AG20443 (cell line): ENCODE measurements around the gene SHE.
A peak's percentile ranks its signal among the peaks of the same experiment; 100 is the strongest.
"Not testable (repeated sequence)": the region's sequence is repeated elsewhere in the genome, so short reads cannot be mapped to it uniquely, and the experiment has no call there.

Source experiments
- DNase-seq: peaks from one replicate; pipeline ENCODE4 v3.0.0; 2012; ENCODE audit warnings: low spot score, mixed read lengths

The SHE gene

GRCh38 chr1:154502066-154502743 lies at the start of gene SHE, which contains the start of gene TDRD10:
Gene SHE, minus strand, starts transcription at chr1:154502412. Its CDS starts 386 bp downstream, at chr1:154502026.
Gene TDRD10, plus strand, starts transcription at chr1:154502219. Its CDS starts 4,685 bp downstream, at chr1:154506904.
- peak; percentile 43 for DNase-seq

- no peak for DNase-seq
Measured at GRCh38 chr1:154551474-154551873, 49.3 kb upstream of the SHE start.

DNA sequence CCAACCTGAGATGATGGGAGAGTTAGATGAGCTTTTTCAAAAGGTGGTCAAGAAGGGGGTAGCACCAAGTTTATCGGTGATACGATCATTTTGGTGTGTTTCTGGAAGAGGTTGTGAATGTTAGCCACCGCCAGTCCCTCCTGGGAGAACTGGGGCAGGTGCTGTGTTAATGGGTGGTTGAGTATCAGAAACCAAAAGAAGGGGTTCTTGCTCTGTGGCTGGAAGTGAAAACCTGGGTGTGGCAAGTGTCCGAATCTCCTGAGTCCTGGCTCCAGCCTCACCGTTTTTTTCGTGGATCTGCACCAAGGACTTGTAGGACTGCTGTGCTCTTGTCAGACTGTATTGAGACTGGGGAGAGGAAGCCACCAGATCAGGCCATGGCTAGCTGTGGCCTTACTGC lies 48.4 kb upstream of the SHE start:
- DNase-seq = no peak

DNA sequence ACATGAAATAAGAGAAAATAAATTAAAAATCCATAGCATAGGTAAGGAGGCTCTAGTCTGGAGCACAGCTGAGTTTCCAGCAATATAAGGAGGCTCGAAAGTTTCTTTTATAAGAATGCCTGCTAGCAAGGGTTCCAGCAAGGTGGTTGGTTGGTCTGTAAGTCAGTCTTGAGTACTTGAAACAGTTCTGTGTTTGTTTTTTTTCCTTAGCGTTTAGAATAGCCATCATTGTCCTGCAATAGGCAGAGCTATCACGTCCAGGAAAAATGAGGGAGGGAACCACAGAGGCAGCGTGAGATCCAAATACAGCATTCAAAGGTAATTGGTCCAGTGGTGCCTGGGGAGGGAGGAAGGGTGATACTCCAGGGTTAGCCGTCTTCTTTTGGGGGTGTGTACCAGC lies 47.9 kb upstream of the SHE start:
- DNase-seq = no peak

DNA sequence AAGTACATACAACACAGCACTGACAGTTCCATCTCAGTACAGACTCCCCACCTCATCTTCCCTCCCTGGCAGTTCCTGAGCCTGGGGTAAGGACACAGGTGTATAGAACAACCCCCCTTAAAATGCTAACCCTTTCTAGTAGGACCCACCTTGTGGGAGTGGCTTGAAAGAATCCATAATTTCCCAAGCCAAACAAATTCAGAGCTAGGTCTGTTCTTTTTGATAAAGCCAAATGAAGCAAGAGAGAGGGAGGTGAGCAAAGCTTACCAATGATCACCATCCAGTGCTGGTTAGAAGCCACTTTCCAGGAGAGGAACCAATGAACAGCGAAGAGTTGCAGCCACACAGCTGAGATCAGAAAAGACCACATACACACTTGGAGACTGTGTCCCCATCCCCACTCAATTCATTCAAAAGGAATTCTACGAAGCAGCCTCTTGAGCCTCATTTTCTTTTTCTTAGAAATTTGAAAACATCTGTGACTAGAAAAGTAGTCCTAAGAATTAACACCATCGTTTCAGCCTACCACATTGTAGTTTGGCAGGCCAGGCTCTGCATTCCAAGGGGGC lies 47.1 kb upstream of the SHE start:
- DNase-seq = no peak

DNA sequence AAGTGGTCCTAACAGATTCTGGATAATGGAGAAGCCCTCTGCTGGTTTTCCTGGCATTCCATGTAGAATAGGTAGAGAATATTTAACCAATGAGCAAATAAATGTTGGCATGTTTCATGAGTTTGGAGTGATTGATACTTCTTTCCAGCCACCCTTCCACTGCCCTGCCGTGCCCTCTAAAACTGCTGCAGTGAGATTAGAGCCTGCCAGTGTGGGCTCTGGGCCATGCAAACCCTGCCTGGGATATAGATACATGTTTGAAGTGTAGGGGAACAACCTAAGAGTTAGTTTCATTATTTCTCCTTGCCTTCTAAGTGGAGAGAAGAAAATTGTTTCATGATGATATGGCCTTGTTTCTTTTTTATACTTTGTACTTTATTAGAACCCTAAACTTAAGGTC lies 45.8 kb upstream of the SHE start:
- no peak for DNase-seq

- no peak for DNase-seq
Measured at GRCh38 chr1:154547105-154547732, 45.0 kb upstream of the SHE start.

GRCh38 chr1:154546264-154547063 lies 44.3 kb upstream of the SHE start:
- DNase-seq = peak; percentile 88

DNA sequence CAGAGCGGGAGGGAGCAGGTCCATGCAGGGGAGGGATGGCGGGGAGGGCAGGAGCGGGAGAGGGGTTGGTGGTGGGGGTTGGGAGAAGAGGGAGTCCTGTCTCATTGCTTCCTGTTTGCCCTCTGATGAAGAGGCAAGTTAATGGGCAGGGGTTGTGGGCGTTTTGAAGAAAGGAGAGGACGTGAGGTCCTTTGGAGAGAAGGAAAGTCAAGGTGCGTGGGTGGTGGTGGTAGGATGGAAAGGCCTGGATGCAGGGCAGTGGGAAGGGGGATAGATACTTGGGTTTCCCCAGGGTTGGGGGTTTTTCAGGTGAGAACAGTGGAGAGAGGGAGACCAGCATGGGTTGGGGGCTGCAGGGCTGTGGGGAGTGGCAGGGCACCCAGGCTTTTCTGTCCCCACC lies 39.0 kb upstream of the SHE start:
- DNase-seq = no peak

DNA sequence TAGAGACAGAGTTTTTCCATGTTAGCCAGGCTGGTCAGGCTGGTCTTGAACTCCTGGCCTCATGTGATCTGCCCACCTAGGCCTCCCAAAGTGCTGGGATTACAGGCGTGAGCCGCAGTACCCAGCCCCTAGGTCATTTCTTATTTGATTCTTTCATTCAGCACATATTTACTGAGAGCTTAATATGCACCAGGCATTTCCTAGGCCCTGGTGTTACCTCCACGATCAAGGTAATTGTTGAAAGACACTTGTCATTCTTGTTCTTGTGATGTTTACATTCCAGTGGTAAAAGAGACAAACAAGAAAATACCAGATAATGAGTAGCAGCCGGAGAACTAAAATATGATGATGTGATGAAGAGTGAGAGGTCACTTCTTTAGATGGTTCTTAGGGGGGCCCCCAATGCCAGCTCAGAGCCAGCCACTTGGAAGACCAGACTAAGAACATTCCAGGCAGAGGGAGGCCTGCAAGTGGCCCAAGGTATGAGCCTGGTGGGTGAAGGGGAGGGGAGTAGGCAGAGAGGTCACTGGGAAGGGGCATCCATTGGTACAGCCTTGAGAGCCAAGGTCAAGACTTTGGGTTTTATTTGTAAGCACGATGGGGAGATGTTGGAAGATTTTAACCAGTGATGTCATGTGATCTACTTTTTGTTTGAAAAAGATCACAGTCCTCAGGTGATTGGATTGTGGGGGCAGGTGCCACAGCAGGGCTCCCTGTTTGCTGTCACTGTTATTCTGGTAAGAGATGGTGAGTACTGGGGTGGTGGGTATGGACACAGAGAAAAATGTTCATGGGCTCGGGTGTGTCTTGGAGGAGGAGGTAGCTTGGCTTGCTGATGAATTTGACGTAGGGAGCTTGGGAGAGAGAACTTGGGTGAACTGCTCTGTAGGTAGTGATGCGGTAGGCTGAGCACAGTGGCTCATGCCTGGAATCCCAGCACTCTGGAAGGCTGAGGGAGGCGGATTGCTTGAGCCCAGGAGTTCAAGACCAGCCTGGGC lies 37.6 kb upstream of the SHE start:
- no peak for DNase-seq

DNA sequence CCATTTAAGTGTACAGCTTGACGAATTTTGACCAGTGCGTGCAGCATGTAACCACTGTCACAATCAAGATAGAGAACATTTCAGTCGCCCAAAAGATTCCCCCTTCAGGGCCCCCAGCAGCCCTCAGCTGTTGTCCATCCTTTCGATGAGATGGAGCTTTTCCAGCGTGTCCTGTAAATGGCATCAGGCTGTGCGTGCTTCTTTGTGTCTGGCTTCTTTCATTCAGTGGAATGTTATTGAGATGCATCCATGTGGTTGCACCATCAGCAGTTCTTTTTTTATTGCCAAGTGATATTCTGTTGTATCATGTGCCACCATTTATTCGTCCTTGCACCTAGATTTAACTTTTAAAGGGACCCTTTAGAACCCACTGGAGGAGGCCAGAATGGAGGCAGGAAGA lies 34.4 kb upstream of the SHE start:
- DNase-seq = peak; percentile 61

GRCh38 chr1:154533952-154534844 lies 32.0 kb upstream of the SHE start:
- no peak for DNase-seq

DNA sequence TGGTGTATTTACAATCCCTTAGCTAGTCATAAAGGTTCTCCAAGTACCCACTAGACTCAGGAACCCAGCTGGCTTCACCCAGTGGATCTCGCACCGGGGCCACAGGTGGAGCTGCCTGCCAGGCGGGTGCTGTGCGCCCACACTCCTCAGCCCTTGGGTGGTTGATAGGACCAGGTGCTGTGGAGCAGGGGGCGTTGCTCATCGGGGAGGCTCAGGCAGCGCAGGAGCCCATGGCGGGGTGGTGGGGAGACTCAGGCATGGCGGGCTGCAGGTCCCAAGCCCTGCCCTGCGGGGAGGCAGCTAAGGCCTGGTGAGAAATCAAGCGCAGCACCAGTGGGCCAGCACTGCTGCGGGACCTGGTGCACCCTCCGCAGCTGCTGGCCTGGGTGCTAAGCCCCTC lies 29.7 kb upstream of the SHE start:
- not testable (repeated sequence) for DNase-seq

GRCh38 chr1:154529308-154529707 lies 27.1 kb upstream of the SHE start:
- DNase-seq = no peak

GRCh38 chr1:154527192-154527591 lies 25.0 kb upstream of the SHE start:
- no peak for DNase-seq

- no peak for DNase-seq
Measured at GRCh38 chr1:154524881-154525280, 22.7 kb upstream of the SHE start.

DNA sequence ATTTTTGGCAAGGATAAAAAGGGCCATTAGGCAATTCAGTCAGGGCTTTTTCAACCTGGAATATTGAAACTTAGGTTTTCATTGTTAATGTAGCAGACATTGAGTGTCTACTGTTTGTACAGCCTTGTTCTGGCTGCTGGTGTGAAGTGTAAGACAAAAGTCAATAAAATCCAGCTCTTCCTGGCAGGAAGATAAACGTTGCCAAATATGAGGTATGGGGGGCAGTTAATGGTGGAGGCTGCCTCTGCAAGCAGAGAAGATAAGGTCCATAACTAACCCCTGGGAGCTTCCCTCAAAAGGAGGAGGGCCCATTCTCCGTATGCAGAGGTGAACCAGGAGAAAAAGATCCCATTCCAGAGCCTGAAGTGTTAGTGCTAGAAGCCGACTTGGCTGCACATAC lies 19.5 kb upstream of the SHE start:
- no peak for DNase-seq

DNA sequence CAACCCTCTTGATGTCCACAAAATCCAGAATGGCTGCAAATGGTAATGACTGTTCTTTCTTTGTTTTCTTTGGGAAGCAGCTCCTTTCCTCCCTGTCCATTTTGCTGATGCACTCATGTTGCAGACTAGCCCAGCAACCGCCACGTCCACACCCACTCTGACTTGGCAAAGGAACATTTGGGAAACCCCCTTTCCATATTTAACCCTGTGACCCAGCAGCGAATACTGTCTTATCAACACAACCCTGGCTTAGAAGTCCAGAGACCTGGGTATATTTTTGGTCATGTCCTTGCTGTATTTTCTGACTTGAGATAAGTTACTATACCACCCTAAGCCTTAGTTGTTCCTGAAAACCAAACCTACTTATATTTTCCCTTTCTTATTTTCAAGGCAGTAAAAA lies 18.1 kb upstream of the SHE start:
- peak; percentile 26 for DNase-seq

DNA sequence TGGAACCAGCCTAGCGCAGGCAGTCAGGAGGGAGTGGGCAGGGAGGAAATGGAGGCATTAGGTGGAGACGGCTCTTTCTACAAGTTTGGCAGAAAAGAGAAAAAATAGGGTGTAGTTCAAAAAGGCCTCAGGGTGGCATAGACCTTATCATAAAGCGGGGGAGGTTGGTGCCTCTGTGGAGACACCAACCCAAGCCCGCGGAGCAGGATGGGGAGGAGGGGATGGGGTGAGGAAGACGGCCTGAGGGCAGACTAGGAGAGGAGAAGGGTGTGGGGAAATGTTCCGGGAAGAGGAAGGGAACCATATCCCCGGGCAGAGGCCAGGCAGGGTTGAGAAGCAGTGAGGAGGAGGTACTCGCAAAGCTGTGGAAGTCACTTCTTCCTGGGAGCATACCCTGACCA lies 17.4 kb upstream of the SHE start:
- DNase-seq = no peak

- DNase-seq = no peak
Measured at GRCh38 chr1:154517661-154518060, 15.4 kb upstream of the SHE start.
